ENCODE measurements around the gene TBP.

DNA sequence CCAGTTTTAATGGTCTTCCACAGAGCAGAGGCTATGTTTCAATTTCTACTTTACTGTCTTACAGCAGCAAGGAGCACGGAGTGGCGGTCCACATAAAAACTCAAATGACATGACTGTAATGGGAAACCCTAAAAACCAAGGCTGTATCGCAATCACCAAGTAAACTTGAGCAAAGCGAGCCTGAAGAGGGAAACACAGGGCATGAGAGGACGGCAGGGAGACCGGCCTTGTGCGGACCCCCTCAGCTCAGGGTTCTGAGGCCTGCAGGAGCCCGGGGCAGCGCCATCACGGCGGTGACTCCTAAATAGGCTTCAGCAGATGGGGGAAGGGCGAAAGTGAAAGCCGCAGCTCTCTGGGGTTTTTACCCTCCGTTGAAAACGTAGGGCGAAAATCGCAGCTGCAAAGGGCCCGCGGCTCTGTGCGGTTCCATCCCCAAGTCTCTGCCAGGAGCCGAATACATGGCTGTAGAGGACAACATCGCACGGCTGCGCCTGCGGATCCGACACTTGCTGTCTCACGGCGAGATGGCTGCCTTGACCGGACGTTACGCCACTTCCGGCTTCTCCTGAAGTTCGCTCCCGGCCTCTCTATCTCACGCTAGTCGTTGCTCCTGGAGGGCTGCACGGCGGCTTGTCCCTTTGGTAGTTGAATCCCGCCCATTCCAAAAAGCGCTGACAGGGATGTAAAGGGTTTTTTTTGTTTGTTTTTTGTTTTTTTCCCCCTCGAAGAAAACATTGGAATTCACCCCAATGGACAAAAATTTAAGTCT is 1.2 kb upstream of the TBP start, which contains the start of gene PSMB1:
- TF ChIP-seq SMAD3 (CRISPR knock-in tag; IDR thresholded peaks at IDR 0.05; ENCODE audit: borderline replicate concordance) (no peak), ZNF423 (CRISPR knock-in tag; IDR thresholded peaks at IDR 0.05) (no peak), TEAD4 (CRISPR knock-in tag; IDR thresholded peaks at IDR 0.05) (no peak), RELA (CRISPR knock-in tag; IDR thresholded peaks at IDR 0.05; ENCODE audit: borderline replicate concordance) (no peak), JUN (CRISPR knock-in tag; IDR thresholded peaks at IDR 0.05) (no peak), ELF4 (CRISPR knock-in tag; IDR thresholded peaks at IDR 0.05; ENCODE audit: low read depth) (no peak)
- TF ChIP-seq, protein P1, sequence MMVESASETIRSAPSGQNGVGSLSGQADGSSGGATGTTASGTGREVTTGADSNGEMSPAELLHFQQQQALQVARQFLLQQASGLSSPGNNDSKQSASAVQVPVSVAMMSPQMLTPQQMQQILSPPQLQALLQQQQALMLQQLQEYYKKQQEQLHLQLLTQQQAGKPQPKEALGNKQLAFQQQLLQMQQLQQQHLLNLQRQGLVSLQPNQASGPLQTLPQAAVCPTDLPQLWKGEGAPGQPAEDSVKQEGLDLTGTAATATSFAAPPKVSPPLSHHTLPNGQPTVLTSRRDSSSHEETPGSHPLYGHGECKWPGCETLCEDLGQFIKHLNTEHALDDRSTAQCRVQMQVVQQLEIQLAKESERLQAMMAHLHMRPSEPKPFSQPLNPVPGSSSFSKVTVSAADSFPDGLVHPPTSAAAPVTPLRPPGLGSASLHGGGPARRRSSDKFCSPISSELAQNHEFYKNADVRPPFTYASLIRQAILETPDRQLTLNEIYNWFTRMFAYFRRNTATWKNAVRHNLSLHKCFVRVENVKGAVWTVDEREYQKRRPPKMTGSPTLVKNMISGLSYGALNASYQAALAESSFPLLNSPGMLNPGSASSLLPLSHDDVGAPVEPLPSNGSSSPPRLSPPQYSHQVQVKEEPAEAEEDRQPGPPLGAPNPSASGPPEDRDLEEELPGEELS (CRISPR knock-in tag; IDR thresholded peaks at IDR 0.05) = peak; percentile 76; the same call in 1 of the 2 replicates
